Epithelial cell of esophagus (primary cell): ENCODE results near the gene CASP3.
"Not testable (repeated sequence)": the region's sequence is repeated elsewhere in the genome, so short reads cannot be mapped to it uniquely, and the experiment has no call there.

Experiments used
- DNase-seq: peaks from one replicate; pipeline ENCODE4 v3.0.0; 2010; ENCODE audit warnings: low read depth
- H3K4me3 ChIP-seq: 2 replicates; pipeline ENCODE4 v1.5.1; 2011; ENCODE audit warnings: mild to moderate bottlenecking, low read length, control low read depth
- TF ChIP-seq, protein P1 (sequence below): IDR thresholded peaks from 2 replicates; pipeline ENCODE4 v1.5.1; 2011; ENCODE audit warnings: low read depth, mild to moderate bottlenecking, low read length, control low read depth, inconsistent platforms; ENCODE audit not compliant: insufficient read depth; ENCODE audit errors: missing control alignments

CASP3 gene

DNA sequence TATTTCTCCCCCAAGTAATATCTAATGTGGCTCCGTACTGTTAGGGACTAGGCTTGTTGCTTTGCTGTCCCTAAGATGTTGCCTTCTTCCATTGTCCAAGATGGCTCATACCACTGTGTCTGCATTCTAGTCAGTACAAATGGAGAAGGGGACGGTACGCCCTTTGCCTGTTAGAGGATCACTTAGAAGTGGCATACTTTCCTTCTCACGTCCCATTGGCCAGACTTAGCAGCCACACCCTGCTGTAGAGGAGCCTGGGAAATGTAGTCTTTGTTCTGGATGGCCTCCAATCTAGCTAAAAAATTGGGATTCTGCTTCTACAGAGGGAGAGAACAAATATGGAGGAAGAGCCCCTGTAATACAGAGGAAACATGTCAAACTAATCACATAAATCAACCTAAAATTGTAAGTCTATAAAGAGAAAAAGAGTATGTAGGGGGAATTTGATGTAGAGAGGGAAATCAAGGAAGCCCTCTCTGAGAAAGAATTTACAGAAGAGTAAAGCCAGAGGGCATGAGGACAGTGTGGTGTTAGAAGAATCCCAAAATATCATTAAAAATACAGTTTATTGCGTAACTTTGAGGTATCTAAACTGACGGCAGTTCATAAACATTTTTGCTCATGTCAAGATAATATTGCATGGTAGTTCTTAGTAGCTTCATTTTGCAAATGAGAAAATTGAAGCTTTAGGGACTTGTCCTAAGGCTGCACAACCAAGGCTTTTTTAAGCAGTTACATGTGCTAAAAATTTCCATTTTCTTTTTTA, 15.4 kb upstream of the CASP3 start:
- TF ChIP-seq, protein P1, sequence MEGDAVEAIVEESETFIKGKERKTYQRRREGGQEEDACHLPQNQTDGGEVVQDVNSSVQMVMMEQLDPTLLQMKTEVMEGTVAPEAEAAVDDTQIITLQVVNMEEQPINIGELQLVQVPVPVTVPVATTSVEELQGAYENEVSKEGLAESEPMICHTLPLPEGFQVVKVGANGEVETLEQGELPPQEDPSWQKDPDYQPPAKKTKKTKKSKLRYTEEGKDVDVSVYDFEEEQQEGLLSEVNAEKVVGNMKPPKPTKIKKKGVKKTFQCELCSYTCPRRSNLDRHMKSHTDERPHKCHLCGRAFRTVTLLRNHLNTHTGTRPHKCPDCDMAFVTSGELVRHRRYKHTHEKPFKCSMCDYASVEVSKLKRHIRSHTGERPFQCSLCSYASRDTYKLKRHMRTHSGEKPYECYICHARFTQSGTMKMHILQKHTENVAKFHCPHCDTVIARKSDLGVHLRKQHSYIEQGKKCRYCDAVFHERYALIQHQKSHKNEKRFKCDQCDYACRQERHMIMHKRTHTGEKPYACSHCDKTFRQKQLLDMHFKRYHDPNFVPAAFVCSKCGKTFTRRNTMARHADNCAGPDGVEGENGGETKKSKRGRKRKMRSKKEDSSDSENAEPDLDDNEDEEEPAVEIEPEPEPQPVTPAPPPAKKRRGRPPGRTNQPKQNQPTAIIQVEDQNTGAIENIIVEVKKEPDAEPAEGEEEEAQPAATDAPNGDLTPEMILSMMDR: no peak
- DNase-seq: peak; percentile 36
- no peak overlapping the region for H3K4me3 ChIP-seq

GRCh38 chr4:184662236-184662635, 13.0 kb upstream of the CASP3 start:
- TF ChIP-seq, protein P1: no peak
- DNase-seq: no peak
- no peak overlapping the region for H3K4me3 ChIP-seq

DNA sequence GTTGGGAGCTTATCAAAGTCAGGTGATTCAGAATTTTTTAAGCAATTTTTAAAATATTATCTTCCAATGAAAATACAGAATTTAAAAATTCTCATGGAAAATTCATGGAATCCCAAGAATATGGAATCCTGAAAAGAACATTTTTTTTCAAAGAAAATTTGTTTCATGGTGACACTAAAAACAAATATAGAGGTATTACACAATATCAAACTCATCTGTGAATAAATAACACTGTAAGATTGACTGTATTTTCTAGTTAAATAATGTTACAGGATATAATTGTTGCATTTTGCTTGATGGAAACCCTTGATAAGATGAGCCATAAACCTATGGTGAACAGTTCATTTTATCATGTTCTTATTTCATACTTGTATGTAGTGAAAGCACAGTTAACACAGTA, 11.7 kb upstream of the CASP3 start:
- no peak for DNase-seq
- H3K4me3 ChIP-seq: no peak overlapping the region
- TF ChIP-seq, protein P1: no peak

DNA sequence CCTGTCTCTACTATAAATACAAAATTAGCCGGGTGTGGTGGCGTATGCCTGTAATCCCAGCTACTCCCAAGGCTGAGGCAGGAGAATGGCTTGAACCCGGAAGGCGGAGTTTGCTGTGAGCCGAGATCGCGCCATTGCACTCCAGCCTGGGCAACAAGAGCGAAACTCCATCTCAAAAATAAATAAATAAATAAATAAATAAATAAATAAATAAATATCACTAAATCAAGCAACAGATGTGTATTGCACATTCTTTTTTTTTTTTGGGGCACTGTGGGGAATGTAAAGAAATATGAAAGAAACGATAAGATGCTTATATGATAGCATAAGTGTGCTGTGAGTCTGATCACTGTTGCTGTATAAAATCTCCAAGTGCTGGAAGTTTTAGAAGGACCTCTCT, 8.6 kb upstream of the CASP3 start:
- not testable (repeated sequence) for H3K4me3 ChIP-seq, DNase-seq

DNA sequence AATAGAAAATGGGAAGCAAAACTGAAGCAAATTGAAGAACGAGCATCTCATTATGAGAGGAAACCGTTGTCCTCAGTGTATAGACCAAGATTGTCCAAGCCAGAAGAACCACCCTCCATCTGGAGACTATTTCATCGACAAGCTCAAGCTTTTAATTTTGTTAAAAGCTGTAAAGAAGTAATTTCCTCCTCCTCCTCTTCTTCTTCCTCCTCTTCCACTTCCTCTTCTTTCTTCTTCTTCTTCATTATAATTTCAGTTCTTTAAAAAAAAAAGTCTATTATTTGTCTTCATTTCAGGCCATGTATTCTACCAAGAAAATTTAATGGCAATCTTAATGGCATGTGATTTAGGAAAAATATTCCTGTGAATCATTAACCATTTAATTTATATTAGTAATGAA, 7.9 kb upstream of the CASP3 start:
- TF ChIP-seq, protein P1: no peak

GRCh38 chr4:184655889-184656869, 6.9 kb upstream of the CASP3 start:
- H3K4me3 ChIP-seq: no peak overlapping the region
- DNase-seq: no peak
- TF ChIP-seq, protein P1: no peak

More for the DNA sequence above, 7.9 kb upstream of the CASP3 start:
- no peak for DNase-seq
- no peak overlapping the region for H3K4me3 ChIP-seq

DNA sequence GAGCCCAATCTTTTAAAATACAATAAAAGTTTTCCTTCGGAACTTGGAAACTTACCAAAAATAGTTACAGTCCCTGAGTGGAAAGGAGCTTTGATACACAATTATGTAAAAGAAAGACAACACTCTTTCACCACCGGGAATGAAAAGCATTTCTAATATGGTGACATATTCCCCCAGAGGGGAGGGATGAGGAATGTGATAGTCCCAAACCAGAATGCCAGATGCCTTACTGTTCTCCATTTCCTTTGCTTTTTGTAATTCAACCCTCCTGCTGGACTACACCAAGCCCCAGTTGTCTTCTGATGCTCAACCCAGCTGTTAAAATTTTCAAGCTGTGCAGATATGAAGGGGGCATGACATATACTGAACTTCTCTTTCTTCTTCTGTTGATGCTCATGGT, 4.4 kb upstream of the CASP3 start:
- H3K4me3 ChIP-seq: no peak overlapping the region
- TF ChIP-seq, protein P1: no peak
- no peak for DNase-seq

DNA sequence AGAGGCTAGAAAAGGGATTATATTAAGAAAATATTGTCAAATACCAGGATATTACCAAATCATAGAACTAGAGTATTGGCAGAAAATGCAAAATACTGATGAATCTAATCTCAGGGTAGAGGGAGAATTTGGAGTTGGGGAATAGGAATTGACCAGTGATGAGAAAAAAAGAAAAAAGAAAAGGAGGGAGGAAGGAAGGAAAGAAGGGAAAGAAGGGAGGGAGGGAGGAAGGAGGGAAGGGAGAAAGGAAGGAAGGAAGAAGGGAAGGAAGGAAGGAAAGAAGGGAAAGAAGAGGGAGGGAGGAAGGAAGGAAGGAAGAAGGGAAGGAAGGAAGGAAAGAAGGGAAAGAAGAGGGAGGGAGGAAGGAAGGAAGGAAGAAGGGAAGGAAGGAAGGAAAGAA, 3.4 kb upstream of the CASP3 start:
- H3K4me3 ChIP-seq, DNase-seq: not testable (repeated sequence)
